Thoracic aorta (tissue), 2 donors: ENCODE measurements around the gene RARRES1. TPM values are rescaled to one million over a fixed set of nuclear protein-coding genes. Genes with fewer than 3 reads are reported as not detected.

Experiments
- ATAC-seq: fragments of 150-250 bp; one replicate; pipeline ENCODE4 v1.8.0; 2017; ENCODE audit warnings: low read depth; ENCODE audit not compliant: insufficient number of reproducible peaks, low FRiP score
- DNase-seq: peaks from one replicate; pipeline ENCODE4 v3.0.0-alpha.2; 2020; ENCODE audit warnings: low spot score
- H3K27ac ChIP-seq, 2 donors: fragments of 200-600 bp; sonication (generic); 1 replicate in 1 of 2; 2 replicates in 1 of 2; pipeline ENCODE4 v1.5.1; 2016; ENCODE audit warnings: mild to moderate bottlenecking in 2 of 2, moderate library complexity in 2 of 2
- H3K27me3 ChIP-seq: fragments of 200-600 bp; sonication (generic); replicated peaks from 2 replicates; pipeline ENCODE4 v1.6.0; 2016; ENCODE audit warnings: mild to moderate bottlenecking; ENCODE audit not compliant: insufficient read depth
- H3K36me3 ChIP-seq: fragments of 200-600 bp; sonication (generic); one replicate; pipeline ENCODE4 v1.5.1; 2016
- H3K4me1 ChIP-seq, 2 donors: fragments of 200-600 bp; sonication (generic); 1 replicate in 1 of 2; 2 replicates in 1 of 2; pipeline versions ENCODE4 v1.5.1 to v1.6.0; 2016; ENCODE audit warnings: low read depth in 2 of 2, mild to moderate bottlenecking in 1 of 2; ENCODE audit not compliant: control insufficient read depth in 1 of 2
- H3K4me3 ChIP-seq: fragments of 200-600 bp; sonication (generic); 2 replicates; pipeline ENCODE4 v1.5.1; 2016; ENCODE audit warnings: mild to moderate bottlenecking
- H3K9me3 ChIP-seq: fragments of 200-600 bp; sonication (generic); 2 replicates; pipeline ENCODE4 v1.5.1; 2016
- total RNA-seq, 2 donors: library from RNA; depleted of rRNA; stranded (reverse); fragments of >200 nt; gene quantifications; one replicate each; pipeline versions ENCODE4 v1.1.0 to v1.2.3, GENCODE V29; 2016
- TF ChIP-seq, protein P1 (sequence below): fragments of 200-600 bp; sonication (generic); IDR thresholded peaks from one replicate; pipeline ENCODE4 v1.5.1; 2019; ENCODE audit warnings: antibody characterized with exemption

RARRES1 gene
- total RNA-seq, 2 donors from 2014 or later: 9.3 to 63.8 TPM

DNA sequence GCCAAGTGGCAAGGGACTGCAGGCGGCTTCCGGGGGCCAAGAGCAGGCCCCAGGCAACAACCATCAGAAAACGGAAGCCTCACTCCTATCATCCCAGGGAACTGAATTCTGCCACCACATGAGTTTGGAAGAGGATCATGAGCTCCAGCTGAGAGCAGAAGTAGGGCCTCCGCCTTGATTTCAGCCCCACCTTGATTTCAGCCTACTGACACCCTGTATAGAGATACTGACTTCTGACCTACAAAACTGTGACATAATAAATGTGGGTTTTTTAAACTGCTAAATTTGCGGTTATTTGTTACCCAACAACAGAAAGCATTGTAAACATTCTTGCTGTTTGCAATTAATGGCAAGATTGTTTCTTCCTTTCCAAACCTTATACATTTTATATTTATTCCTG, 21.6 kb upstream of the RARRES1 start:
- TF ChIP-seq, protein P1, sequence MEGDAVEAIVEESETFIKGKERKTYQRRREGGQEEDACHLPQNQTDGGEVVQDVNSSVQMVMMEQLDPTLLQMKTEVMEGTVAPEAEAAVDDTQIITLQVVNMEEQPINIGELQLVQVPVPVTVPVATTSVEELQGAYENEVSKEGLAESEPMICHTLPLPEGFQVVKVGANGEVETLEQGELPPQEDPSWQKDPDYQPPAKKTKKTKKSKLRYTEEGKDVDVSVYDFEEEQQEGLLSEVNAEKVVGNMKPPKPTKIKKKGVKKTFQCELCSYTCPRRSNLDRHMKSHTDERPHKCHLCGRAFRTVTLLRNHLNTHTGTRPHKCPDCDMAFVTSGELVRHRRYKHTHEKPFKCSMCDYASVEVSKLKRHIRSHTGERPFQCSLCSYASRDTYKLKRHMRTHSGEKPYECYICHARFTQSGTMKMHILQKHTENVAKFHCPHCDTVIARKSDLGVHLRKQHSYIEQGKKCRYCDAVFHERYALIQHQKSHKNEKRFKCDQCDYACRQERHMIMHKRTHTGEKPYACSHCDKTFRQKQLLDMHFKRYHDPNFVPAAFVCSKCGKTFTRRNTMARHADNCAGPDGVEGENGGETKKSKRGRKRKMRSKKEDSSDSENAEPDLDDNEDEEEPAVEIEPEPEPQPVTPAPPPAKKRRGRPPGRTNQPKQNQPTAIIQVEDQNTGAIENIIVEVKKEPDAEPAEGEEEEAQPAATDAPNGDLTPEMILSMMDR: no peak
- Histone ChIP-seq H3K27me3 (no peaks in the 10 kb centered on the region), H3K9me3 (no peaks in the 10 kb centered on the region), H3K4me1 (no peaks in the 10 kb centered on the region), H3K36me3 (no peaks in the 10 kb centered on the region), H3K4me3 (no peak overlapping the region), H3K27ac (no peak overlapping the region)
- no peak for ATAC-seq
- no peak for DNase-seq

DNA sequence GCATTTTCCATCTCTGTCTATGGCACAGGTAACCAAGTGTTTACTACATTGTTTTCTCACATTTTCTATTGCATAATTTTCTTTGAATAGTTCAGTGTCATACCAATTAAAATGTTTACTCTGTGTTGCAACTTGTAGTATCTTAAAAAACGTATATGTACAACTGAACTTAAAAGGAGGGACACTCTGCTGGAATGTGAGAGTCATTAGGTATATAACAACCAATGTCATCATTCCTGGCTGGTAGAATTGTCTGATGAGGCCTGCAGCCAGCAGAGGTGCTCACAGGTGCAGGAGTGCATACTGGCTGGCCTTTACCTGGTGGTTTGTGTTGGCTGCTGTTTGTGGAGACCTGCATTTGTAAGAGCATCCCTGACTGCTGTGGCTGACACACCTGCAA, 19.1 kb upstream of the RARRES1 start:
- Histone ChIP-seq H3K9me3 (no peaks in the 10 kb centered on the region), H3K27me3 (no peaks in the 10 kb centered on the region), H3K27ac (no peak overlapping the region), H3K36me3 (no peaks in the 10 kb centered on the region), H3K4me1 (peaks cover 0 to 11% of the 10 kb centered on the region in 2 donors), H3K4me3 (no peak overlapping the region)
- no peak for DNase-seq
- no peak for ATAC-seq
- TF ChIP-seq, protein P1: no peak

DNA sequence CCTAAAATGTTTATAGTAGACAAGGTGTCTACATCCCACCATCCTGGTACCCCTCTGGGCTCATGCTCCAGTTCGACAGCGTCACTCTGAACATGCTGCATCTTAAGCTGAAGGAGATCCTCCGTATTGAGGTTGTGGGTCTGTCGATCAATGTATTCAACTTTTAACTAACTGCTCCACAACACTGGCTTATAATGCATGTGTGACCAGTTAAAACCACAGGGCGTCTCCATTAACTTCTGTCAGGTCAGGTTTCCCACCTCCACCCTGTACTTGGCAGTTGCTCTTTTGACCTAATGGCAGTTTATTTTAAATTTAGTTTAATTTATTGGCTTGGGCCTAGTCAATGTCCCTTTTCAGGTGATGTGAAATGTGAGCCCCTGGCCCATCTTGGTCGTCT, 17.8 kb upstream of the RARRES1 start:
- Histone ChIP-seq H3K4me3 (no peak overlapping the region), H3K27me3 (no peaks in the 10 kb centered on the region), H3K9me3 (no peaks in the 10 kb centered on the region), H3K27ac (no peak overlapping the region), H3K4me1 (peaks cover 0 to 11% of the 10 kb centered on the region in 2 donors), H3K36me3 (peaks cover 3% of the 10 kb centered on the region)
- DNase-seq (no peak), ATAC-seq (no peak)
- TF ChIP-seq, protein P1: no peak

DNA sequence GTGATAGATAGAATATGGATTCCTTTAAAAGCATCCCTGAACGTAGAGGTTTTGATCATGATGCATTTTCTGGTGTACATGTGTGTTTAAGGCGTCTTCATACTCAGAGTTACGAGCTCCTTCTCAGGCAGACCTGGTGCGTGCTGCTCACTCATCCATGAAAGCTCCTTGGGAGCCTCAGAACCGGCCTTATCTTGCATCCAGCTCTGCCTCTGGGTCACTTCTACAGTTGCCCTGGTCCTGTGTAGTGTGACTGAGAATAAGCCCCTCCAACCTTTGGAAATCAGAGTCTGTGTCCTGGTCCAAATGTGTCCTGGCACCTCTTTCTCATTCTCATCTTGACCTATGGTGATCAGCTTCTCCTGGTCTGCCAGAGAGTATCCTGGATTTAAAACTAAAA, 17.3 kb upstream of the RARRES1 start:
- H3K36me3 ChIP-seq: peaks cover 4% of the 10 kb centered on the region
- ATAC-seq (no peak), DNase-seq (no peak)
- peaks cover 0 to 11% of the 10 kb centered on the region in 2 donors for H3K4me1 ChIP-seq
- no peaks in the 10 kb centered on the region for H3K9me3 ChIP-seq
- no peaks in the 10 kb centered on the region for H3K27me3 ChIP-seq
- no peak overlapping the region for H3K27ac ChIP-seq
- H3K4me3 ChIP-seq: no peak overlapping the region
- TF ChIP-seq, protein P1: no peak

DNA sequence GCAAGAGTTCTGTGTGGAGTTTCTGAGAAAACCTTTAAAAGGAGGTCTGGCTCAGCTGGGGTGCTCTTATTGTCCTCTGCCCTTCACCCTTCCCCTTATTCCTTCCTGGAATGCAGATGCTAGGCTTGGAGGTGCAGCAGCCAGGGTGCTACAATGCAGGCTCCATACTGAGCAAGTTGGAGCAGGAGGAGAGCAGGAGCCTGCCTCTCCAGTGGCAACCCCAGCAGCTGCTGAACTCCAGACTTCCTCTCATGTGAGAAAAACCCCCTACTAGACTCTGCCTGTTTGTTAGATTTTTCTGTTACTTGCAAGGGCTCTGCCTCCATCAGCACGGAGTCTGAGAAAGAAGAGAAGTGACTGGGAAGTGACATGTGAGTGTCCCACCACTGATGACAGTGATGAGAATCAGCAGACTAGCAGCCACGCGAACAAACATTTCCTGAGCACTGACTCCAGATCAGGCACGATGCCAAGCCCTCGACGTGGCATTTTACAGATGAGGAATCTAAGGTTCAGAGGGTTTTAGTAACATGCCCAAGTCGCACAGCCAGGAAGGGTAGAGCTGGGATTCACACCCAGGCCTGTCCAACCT, 16.1 kb upstream of the RARRES1 start:
- no peak overlapping the region for H3K27ac ChIP-seq

More for the DNA sequence above, 16.1 kb upstream of the RARRES1 start:
- H3K9me3 ChIP-seq: no peaks in the 10 kb centered on the region
- peaks cover 4% of the 10 kb centered on the region for H3K36me3 ChIP-seq
- H3K4me3 ChIP-seq: no peak overlapping the region
- no peak for DNase-seq
- no peak for ATAC-seq
- peaks cover 0 to 11% of the 10 kb centered on the region in 2 donors for H3K4me1 ChIP-seq
- no peaks in the 10 kb centered on the region for H3K27me3 ChIP-seq
- TF ChIP-seq, protein P1: no peak
